Measurements from ENCODE around the gene AEBP1. TPM values are rescaled to one million over a fixed set of nuclear protein-coding genes. Genes with fewer than 3 reads are reported as not detected.

AEBP1 gene
- total and polyA plus RNA-seq, 5 experiments from 2014 or later = 2.4 to 38.5 (median 10.4) TPM

DNA sequence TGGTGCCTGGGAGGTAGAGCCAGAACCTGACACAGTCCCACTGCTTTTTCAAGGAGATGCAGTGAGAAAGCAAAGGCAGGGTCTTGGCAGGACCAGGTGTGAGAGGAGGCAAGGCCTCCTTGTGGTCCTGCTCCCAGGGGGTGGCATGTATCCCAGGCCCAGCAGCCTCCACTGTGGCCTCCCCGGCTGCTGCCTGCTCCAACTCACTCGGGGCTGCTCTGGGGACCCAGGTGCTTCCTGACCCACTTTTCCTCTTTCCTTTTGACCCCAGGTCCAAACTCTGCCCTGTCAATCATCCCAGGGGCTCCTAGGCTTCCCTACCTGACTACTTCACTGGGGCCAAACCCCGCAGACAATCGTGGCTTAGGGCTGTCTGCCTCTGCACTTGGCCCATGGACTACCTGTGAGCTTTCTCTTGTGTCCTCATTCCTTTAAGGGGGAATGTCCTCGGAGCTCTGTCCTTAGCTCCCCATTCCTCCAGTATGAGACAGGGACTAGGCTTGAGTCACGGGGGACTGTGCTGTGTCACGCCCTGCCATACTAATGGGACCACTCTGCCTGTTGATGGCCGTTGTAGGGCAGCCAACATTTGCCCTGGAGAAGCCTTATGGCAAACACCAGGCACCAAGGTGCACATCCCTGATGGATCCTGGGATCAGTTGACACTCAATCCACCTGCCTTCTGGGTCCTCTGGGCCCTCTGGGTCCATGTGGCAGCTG lies 1.1 kb upstream of the AEBP1 start:
- DNase-seq (no peak), ATAC-seq (no peak)
- Mint-ChIP-seq H3K4me3 (peak overlapping the region; percentile 64 to 80 (median 72)), H3K4me1 (peaks cover 12 to 42% (median 25%) of the 10 kb centered on the region in 4 donors), H3K9me3 (no peaks in the 10 kb centered on the region), H3K36me3 (no peaks in the 10 kb centered on the region), H3K27me3 (peaks cover 0 to 1% (median 0%) of the 10 kb centered on the region in 5 donors), H3K27ac (peak overlapping the region; percentile 13 to 90 (median 76))
- POLR2A ChIA-PET = no interaction called here

DNA sequence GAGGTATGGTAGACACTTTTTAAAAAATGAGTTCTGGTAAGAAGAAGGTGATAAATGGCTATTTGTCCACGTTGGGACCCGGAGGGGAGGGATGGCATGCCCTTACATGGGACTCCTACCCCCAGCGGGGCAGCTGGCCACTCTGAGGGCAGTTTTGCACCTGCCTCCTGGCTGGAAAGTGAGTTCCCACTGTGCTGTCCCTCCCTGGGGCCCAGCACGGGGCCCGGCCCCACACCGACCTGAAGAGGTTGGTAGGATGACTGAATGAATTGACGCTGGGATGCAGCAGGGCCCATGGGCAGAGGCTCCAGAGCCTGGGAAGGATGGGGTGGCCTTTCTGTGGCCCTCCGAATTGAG lies 601 bp upstream of the AEBP1 start:
- H3K4me1 Mint-ChIP-seq = peaks cover 15 to 40% (median 25%) of the 10 kb centered on the region in 4 donors
- peaks cover 0 to 1% (median 0%) of the 10 kb centered on the region in 5 donors for H3K27me3 Mint-ChIP-seq
- no peaks in the 10 kb centered on the region for H3K36me3 Mint-ChIP-seq
- no peak for ATAC-seq
- POLR2A ChIA-PET = no interaction called here
- no peak for DNase-seq
- H3K27ac Mint-ChIP-seq = peak overlapping the region; percentile 3 to 90 (median 70)
- H3K9me3 Mint-ChIP-seq = no peaks in the 10 kb centered on the region
- H3K4me3 Mint-ChIP-seq = peak overlapping the region; percentile 64 to 80 (median 72)

- H3K9me3 Mint-ChIP-seq = no peaks in the 10 kb centered on the region
- ATAC-seq (peak; percentile 56 to 57), DNase-seq (peak in 3 of 10 donors; percentile 19 to 24 (median 20))
- H3K4me3 Mint-ChIP-seq = peak overlapping the region; percentile 64 to 91 (median 84)
- peak overlapping the region; percentile 63 to 94 (median 89) for H3K27ac Mint-ChIP-seq
- H3K27me3 Mint-ChIP-seq = peaks cover 0 to 1% (median 0%) of the 10 kb centered on the region in 5 donors
- H3K4me1 Mint-ChIP-seq = peaks cover 15 to 36% (median 25%) of the 10 kb centered on the region in 4 donors
- H3K36me3 Mint-ChIP-seq = peaks cover 0 to 2% (median 0%) of the 10 kb centered on the region in 3 donors
- POLR2A ChIA-PET = interaction anchor here (1.0 to 1.8 kb wide), 4 partner anchors 11 to 33 kb away, joined by 4 to 9 read pairs (median 7); partner anchors contain the start of gene POLD2
These were observed 971 bp downstream of the AEBP1 start for GRCh38 chr7:44104860-44105771.

- Mint-ChIP-seq H3K4me1 (peaks cover 15 to 33% (median 24%) of the 10 kb centered on the region in 4 donors), H3K27me3 (peaks cover 0 to 1% (median 0%) of the 10 kb centered on the region in 5 donors), H3K36me3 (peaks cover 0 to 4% (median 0%) of the 10 kb centered on the region in 3 donors), H3K9me3 (no peaks in the 10 kb centered on the region), H3K27ac (peak overlapping the region; percentile 63 to 94 (median 88)), H3K4me3 (peak overlapping the region; percentile 64 to 91 (median 84))
- POLR2A ChIA-PET = interaction anchor here (1.0 to 1.8 kb wide), 5 partner anchors 10 to 33 kb away, joined by 4 to 9 read pairs (median 6); partner anchors contain the start of gene POLD2
- DNase-seq (no peak), ATAC-seq (no peak)
These were observed 1.7 kb downstream of the AEBP1 start for GRCh38 chr7:44105832-44106231.

- H3K4me3 Mint-ChIP-seq = peak overlapping the region in 5 of 10 donors; percentile 79 to 91 (median 83)
- POLR2A ChIA-PET = interaction anchor here (1.0 to 1.5 kb wide), 4 partner anchors 9 to 34 kb away, joined by 3 to 6 read pairs (median 5); no protein-coding TSS in a partner anchor
- peaks cover 0 to 1% (median 0%) of the 10 kb centered on the region in 5 donors for H3K27me3 Mint-ChIP-seq
These were observed 2.3 kb downstream of the AEBP1 start for GRCh38 chr7:44106311-44107065.

GRCh38 chr7:44107116-44107960 lies 3.2 kb downstream of the AEBP1 start:
- Mint-ChIP-seq H3K27ac (peak overlapping the region in 2 of 10 donors; percentile 22 to 29), H3K9me3 (no peaks in the 10 kb centered on the region), H3K36me3 (peaks cover 0 to 12% (median 9%) of the 10 kb centered on the region in 3 donors), H3K27me3 (peaks cover 0 to 1% (median 0%) of the 10 kb centered on the region in 5 donors), H3K4me1 (peaks cover 15 to 31% (median 21%) of the 10 kb centered on the region in 4 donors), H3K4me3 (no peak overlapping the region)
- POLR2A ChIA-PET = interaction anchor here (1.1 to 1.2 kb wide), 2 partner anchors 12 to 26 kb away, joined by 3 to 6 read pairs; no protein-coding TSS in a partner anchor
- ATAC-seq = no peak
- DNase-seq = no peak

More at GRCh38 chr7:44106311-44107065, 2.3 kb downstream of the AEBP1 start:
- Mint-ChIP-seq H3K9me3 (no peaks in the 10 kb centered on the region), H3K4me1 (peaks cover 15 to 33% (median 23%) of the 10 kb centered on the region in 4 donors), H3K36me3 (peaks cover 0 to 7% (median under 1%) of the 10 kb centered on the region in 3 donors), H3K27ac (peak overlapping the region; percentile 36 to 94 (median 86))
- DNase-seq = no peak
- no peak for ATAC-seq

GRCh38 chr7:44107961-44108767 lies 4.0 kb downstream of the AEBP1 start:
- H3K4me1 Mint-ChIP-seq = peaks cover 13 to 23% (median 20%) of the 10 kb centered on the region in 4 donors
- DNase-seq (no peak), ATAC-seq (no peak)
- H3K27ac Mint-ChIP-seq = peak overlapping the region in 4 of 10 donors; percentile 22 to 82 (median 58)
- H3K36me3 Mint-ChIP-seq = peaks cover 0 to 18% (median 12%) of the 10 kb centered on the region in 3 donors
- H3K4me3 Mint-ChIP-seq = no peak overlapping the region
- peaks cover 0 to 1% (median 0%) of the 10 kb centered on the region in 5 donors for H3K27me3 Mint-ChIP-seq
- POLR2A ChIA-PET = no interaction called here
- H3K9me3 Mint-ChIP-seq = no peaks in the 10 kb centered on the region

DNA sequence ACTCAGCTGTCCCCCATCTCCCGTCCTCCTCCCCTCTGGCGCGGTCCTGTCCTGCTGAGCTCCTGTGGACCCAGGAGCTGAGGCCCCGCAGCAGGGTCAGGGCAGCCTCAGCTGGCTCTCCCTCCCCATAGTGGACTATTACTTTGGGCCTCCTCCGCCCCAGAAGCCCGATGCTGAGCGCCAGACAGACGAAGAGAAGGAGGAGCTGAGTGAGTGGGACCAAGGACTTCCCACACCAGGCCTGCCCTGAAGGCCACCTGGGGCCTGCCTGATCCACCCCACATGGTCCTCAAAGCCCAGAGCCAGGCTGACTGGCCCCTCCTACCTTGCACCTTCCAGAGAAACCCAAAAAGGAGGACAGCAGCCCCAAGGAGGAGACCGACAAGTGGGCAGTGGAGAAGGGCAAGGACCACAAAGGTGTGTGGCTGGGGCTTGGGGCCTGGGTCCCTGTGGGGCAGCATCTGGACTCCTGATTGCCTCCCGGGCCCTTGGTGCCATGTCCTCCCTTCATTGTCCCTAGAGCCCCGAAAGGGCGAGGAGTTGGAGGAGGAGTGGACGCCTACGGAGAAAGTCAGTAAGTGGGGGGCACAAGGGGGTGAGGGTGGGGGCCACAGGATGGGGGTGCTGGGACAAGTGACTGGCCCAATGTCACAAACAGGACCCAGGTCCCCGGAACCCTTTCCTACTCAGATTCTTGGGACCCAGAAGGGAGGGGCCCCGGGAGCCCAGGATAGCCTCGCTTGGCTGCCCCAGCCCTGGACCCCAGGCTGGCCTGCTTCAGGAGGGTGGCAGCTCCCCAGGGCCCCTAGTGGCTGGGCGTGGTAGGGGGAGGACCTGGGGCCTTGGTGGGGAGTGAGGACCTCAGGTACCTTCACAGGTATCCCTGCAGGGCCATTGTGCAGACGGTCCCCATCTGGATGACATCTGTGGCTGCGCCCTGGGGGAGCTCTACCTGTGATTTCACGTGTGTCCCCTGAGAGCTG lies 4.9 kb downstream of the AEBP1 start:
- DNase-seq (no peak), ATAC-seq (no peak)
- no peak overlapping the region for H3K27ac Mint-ChIP-seq
- H3K27me3 Mint-ChIP-seq = no peaks in the 10 kb centered on the region
- H3K4me1 Mint-ChIP-seq = peaks cover 13 to 17% (median 15%) of the 10 kb centered on the region in 4 donors
- H3K4me3 Mint-ChIP-seq = no peak overlapping the region
- POLR2A ChIA-PET = interaction anchor here (0.7 to 1.0 kb wide), 2 partner anchors 22 to 92 kb away, joined by 3 to 4 read pairs; partner anchors contain the start of gene YKT6
- peaks cover 0 to 22% (median 12%) of the 10 kb centered on the region in 3 donors for H3K36me3 Mint-ChIP-seq
- no peaks in the 10 kb centered on the region for H3K9me3 Mint-ChIP-seq

DNA sequence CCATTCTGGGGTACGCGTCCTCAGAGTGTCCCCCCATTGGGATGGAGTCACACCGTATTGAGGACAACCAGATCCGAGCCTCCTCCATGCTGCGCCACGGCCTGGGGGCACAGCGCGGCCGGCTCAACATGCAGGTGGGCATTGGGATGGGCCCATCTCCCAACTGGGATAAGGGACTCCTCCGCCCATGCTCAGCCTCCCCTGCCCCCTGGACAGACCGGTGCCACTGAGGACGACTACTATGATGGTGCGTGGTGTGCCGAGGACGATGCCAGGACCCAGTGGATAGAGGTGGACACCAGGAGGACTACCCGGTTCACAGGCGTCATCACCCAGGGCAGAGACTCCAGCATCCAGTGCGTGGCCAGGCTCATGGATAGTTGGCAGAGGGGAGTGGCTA lies 5.8 kb downstream of the AEBP1 start:
- H3K27me3 Mint-ChIP-seq = no peaks in the 10 kb centered on the region
- H3K36me3 Mint-ChIP-seq = peaks cover 0 to 29% (median 13%) of the 10 kb centered on the region in 3 donors
- H3K4me3 Mint-ChIP-seq = no peak overlapping the region
- no peak overlapping the region for H3K27ac Mint-ChIP-seq
- POLR2A ChIA-PET = interaction anchor here (0.7 to 1.0 kb wide), 2 partner anchors 21 to 91 kb away, joined by 3 to 4 read pairs; partner anchors contain the start of gene YKT6
- no peak for ATAC-seq
- H3K4me1 Mint-ChIP-seq = peaks cover 13 to 15% (median 14%) of the 10 kb centered on the region in 4 donors
- no peak for DNase-seq
- H3K9me3 Mint-ChIP-seq = no peaks in the 10 kb centered on the region

All from naive thymus-derived CD8-positive, alpha-beta T cell (primary cell).